GM12878 (cell line): Measurements from ENCODE around the gene ZNF581.

Experiments used
- CBX3 ChIP-seq: fragments of 200-600 bp; sonication (generic); IDR thresholded peaks from 2 replicates; pipeline ENCODE4 v1.6.1; 2016; ENCODE audit warnings: low read depth, borderline replicate concordance
- EZH2 ChIP-seq: IDR thresholded peaks from 2 replicates; pipeline ENCODE4 v1.6.1; 2012; ENCODE audit warnings: low read depth, mild to moderate bottlenecking, control low read depth, inconsistent platforms, low read length, borderline replicate concordance; ENCODE audit not compliant: control insufficient read depth
- JUND ChIP-seq: IDR thresholded peaks from 2 replicates; pipeline ENCODE4 v1.6.1; 2012; ENCODE audit warnings: low read depth, mild to moderate bottlenecking, low read length, improper control_type of control experiment, moderate library complexity
- KLF5 ChIP-seq: fragments of 450-650 bp; IDR thresholded peaks from 2 replicates; pipeline ENCODE4 v1.6.1; 2014; ENCODE audit warnings: mild to moderate bottlenecking; ENCODE audit not compliant: partially characterized antibody
- POLR2AphosphoS5 ChIP-seq: IDR thresholded peaks from 2 replicates; pipeline ENCODE4 v1.6.1; 2011; ENCODE audit warnings: mild to moderate bottlenecking, low read length, inconsistent platforms
- RELA ChIP-seq: fragments of 450-650 bp; IDR thresholded peaks from 2 replicates; pipeline ENCODE4 v1.8.0; 2014; ENCODE audit warnings: borderline replicate concordance; ENCODE audit not compliant: partially characterized antibody
- SREBF2 ChIP-seq: IDR thresholded peaks from 2 replicates; pipeline ENCODE4 v1.6.1; 2012; ENCODE audit warnings: mild to moderate bottlenecking, low read length
- TCF12 ChIP-seq: IDR thresholded peaks from 2 replicates; pipeline ENCODE4 v1.6.1; 2011; ENCODE audit warnings: low read depth, mild to moderate bottlenecking, low read length
- YBX1 ChIP-seq: fragments of 450-650 bp; IDR thresholded peaks from 2 replicates; pipeline ENCODE4 v1.6.1; 2016; ENCODE audit warnings: antibody characterized with exemption
- YY1 ChIP-seq: IDR thresholded peaks from 2 replicates; pipeline ENCODE4 v1.6.1; 2011; ENCODE audit warnings: low read depth, mild to moderate bottlenecking, low read length
- TF ChIP-seq, protein P1 (sequence below): fragments of 450-650 bp; IDR thresholded peaks from 2 replicates; pipeline ENCODE4 v1.6.1; 2017; ENCODE audit warnings: mild to moderate bottlenecking
- TF ChIP-seq, protein P2 (sequence below), 3 experiments: IDR thresholded peaks in 2 of 3; conservative IDR thresholded peaks in 1 of 3; 2 replicates each; pipeline ENCODE4 v1.5.1; 2011; ENCODE audit warnings: low read depth in 3 of 3, low read length in 3 of 3, mild to moderate bottlenecking in 3 of 3, control low read depth in 2 of 3, moderate library complexity in 2 of 3, inconsistent platforms in 1 of 3, mixed read lengths in 1 of 3; ENCODE audit not compliant: control insufficient read depth in 2 of 3, insufficient read depth in 1 of 3; ENCODE audit errors: extremely low read depth in 1 of 3
- TF ChIP-seq, protein P3 (sequence below): IDR thresholded peaks from 2 replicates; pipeline ENCODE4 v1.6.1; 2011; ENCODE audit warnings: low read depth, low read length, improper control_type of control experiment, borderline replicate concordance

DNA sequence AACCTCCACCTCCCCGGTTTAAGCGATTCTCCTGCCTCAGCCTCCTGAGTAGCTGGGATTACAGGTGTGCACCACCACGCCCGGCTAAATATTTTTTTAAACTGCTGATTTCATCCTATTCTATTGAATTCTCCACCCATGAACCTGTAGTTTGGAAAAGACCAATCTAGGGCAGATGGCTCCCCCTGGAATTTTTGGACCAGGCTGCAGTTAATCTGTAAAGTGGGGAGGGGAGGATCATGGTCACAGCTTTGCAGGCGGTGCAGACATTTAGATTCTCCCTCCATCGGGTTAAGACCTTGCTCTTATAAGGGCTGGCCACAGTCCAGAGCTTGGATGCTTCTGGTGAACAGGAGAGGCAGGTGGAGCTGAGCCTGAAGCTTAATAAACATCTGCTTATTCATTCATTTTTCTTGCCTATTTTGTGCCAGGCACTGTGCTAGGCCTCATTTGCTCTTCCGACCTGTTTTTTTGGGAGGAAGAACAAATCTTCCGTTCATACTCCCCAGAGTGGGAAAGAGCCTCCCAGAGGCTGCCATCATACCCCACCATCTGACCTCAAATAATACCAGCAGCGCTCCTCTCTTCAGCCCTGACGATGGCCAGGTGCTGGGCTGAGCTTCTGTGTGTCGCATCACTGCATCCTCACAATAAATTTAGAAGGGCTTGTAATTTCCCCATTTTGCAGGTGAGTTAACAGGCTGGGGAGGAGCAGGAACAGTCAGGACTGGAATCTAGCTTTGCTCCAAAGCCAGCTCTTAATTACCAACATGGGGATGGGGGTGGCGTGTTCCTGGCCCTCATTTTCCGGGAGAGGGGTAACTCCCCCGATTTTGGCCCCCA lies 3.7 kb downstream of the ZNF581 start:
- TF ChIP-seq RELA (no peak), POLR2AphosphoS5 (no peak), CBX3 (no peak), EZH2 (no peak), SREBF2 (no peak), KLF5 (no peak), YBX1 (no peak), YY1 (no peak), JUND (no peak), TCF12 (no peak)
- TF ChIP-seq, protein P1, sequence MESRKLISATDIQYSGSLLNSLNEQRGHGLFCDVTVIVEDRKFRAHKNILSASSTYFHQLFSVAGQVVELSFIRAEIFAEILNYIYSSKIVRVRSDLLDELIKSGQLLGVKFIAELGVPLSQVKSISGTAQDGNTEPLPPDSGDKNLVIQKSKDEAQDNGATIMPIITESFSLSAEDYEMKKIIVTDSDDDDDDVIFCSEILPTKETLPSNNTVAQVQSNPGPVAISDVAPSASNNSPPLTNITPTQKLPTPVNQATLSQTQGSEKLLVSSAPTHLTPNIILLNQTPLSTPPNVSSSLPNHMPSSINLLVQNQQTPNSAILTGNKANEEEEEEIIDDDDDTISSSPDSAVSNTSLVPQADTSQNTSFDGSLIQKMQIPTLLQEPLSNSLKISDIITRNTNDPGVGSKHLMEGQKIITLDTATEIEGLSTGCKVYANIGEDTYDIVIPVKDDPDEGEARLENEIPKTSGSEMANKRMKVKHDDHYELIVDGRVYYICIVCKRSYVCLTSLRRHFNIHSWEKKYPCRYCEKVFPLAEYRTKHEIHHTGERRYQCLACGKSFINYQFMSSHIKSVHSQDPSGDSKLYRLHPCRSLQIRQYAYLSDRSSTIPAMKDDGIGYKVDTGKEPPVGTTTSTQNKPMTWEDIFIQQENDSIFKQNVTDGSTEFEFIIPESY: no peak
- TF ChIP-seq, protein P2, sequence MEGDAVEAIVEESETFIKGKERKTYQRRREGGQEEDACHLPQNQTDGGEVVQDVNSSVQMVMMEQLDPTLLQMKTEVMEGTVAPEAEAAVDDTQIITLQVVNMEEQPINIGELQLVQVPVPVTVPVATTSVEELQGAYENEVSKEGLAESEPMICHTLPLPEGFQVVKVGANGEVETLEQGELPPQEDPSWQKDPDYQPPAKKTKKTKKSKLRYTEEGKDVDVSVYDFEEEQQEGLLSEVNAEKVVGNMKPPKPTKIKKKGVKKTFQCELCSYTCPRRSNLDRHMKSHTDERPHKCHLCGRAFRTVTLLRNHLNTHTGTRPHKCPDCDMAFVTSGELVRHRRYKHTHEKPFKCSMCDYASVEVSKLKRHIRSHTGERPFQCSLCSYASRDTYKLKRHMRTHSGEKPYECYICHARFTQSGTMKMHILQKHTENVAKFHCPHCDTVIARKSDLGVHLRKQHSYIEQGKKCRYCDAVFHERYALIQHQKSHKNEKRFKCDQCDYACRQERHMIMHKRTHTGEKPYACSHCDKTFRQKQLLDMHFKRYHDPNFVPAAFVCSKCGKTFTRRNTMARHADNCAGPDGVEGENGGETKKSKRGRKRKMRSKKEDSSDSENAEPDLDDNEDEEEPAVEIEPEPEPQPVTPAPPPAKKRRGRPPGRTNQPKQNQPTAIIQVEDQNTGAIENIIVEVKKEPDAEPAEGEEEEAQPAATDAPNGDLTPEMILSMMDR (IDR thresholded peaks at IDR 0.05 in 2 of 3, conservative IDR thresholded peaks at IDR 0.05 in 1 of 3; ENCODE audit: control insufficient read depth in 2 of 3, extremely low read depth in 1 of 3, insufficient read depth in 1 of 3, low read depth in 3 of 3, low read length in 3 of 3): no peak
- TF ChIP-seq, protein P3, sequence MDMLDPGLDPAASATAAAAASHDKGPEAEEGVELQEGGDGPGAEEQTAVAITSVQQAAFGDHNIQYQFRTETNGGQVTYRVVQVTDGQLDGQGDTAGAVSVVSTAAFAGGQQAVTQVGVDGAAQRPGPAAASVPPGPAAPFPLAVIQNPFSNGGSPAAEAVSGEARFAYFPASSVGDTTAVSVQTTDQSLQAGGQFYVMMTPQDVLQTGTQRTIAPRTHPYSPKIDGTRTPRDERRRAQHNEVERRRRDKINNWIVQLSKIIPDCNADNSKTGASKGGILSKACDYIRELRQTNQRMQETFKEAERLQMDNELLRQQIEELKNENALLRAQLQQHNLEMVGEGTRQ: no peak
